ENCODE data around the gene MYCBPAP. TPM values are rescaled to one million over a fixed set of nuclear protein-coding genes. Genes with fewer than 3 reads are reported as not detected.

The MYCBPAP gene
- total RNA-seq, 2 experiments from 2014 or later: 0.78 to 1.5 TPM

- TF ChIP-seq, protein P1, sequence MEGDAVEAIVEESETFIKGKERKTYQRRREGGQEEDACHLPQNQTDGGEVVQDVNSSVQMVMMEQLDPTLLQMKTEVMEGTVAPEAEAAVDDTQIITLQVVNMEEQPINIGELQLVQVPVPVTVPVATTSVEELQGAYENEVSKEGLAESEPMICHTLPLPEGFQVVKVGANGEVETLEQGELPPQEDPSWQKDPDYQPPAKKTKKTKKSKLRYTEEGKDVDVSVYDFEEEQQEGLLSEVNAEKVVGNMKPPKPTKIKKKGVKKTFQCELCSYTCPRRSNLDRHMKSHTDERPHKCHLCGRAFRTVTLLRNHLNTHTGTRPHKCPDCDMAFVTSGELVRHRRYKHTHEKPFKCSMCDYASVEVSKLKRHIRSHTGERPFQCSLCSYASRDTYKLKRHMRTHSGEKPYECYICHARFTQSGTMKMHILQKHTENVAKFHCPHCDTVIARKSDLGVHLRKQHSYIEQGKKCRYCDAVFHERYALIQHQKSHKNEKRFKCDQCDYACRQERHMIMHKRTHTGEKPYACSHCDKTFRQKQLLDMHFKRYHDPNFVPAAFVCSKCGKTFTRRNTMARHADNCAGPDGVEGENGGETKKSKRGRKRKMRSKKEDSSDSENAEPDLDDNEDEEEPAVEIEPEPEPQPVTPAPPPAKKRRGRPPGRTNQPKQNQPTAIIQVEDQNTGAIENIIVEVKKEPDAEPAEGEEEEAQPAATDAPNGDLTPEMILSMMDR (IDR thresholded peaks at IDR 0.05): no peak
- ATAC-seq (ENCODE audit: poor library complexity): no peak
- intact Hi-C loops (cut with DNase I, micrococcal nuclease): no loop called here
- CTCF ChIA-PET: interaction anchor here (1.1 kb wide), 1 partner anchor 13 kb away, joined by 3 read pairs; no protein-coding TSS in a partner anchor
- no peak for DNase-seq
- Mint-ChIP-seq H3K27ac (no peak overlapping the region), H3K9me3 (no peaks in the 10 kb centered on the region), H3K36me3 (ENCODE audit: low read depth) (no peaks in the 10 kb centered on the region), H3K4me1 (ENCODE audit: low read depth) (no peaks in the 10 kb centered on the region), H3K4me3 (no peak overlapping the region), H3K27me3 (peaks cover 38% of the 10 kb centered on the region)
- H3K36me3 ChIP-seq (ENCODE audit: insufficient read depth, low read length): no peaks in the 10 kb centered on the region
- peaks cover 0 to 3% of the 10 kb centered on the region in 2 experiments for H3K27me3 ChIP-seq (ENCODE audit: control insufficient read depth in 1 of 2, insufficient read depth in 2 of 2, low read length in 2 of 2)
- H3K9me3 ChIP-seq (ENCODE audit: control insufficient read depth in 1 of 2, insufficient read depth in 1 of 2, low read length in 2 of 2): no peaks in the 10 kb centered on the region
- H3K27ac ChIP-seq (ENCODE audit: low read depth in 1 of 2, low read length in 2 of 2): no peak overlapping the region
- no peak overlapping the region for H3K4me3 ChIP-seq (ENCODE audit: low read length)
- POLR2A ChIA-PET: no interaction called here
- no peaks in the 10 kb centered on the region for H3K4me1 ChIP-seq (ENCODE audit: insufficient read depth, low read length)
These were observed 67.5 kb downstream of the MYCBPAP start for GRCh38 chr17:50575581-50576210.

DNA sequence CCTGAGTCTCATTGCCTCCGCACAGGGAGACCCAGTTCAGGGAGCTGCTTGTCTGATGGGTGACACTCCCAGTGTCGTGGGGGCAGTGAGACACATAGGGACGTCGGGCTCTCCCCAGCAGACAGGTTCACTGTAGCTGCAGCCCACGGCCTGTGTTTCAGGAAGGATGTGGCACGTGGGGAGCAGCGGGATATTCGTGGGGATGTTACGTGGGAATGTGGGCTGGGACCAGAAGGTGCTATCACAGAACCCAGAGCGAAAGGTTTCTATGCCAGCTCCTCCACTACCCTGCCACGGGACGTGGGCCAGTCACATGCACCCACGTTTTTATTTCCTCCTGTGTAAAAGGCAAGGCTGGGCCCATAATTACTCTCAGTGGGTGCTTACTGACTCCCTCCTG is 68.6 kb downstream of the MYCBPAP start:
- H3K27me3 Mint-ChIP-seq: peaks cover 29% of the 10 kb centered on the region
- Histone ChIP-seq H3K4me1 (ENCODE audit: insufficient read depth, low read length) (no peaks in the 10 kb centered on the region), H3K27me3 (ENCODE audit: control insufficient read depth in 1 of 2, insufficient read depth in 2 of 2, low read length in 2 of 2) (peaks cover 0 to 3% of the 10 kb centered on the region in 2 experiments), H3K9me3 (ENCODE audit: control insufficient read depth in 1 of 2, insufficient read depth in 1 of 2, low read length in 2 of 2) (no peaks in the 10 kb centered on the region), H3K4me3 (ENCODE audit: low read length) (no peak overlapping the region), H3K27ac (ENCODE audit: low read depth in 1 of 2, low read length in 2 of 2) (no peak overlapping the region), H3K36me3 (ENCODE audit: insufficient read depth, low read length) (no peaks in the 10 kb centered on the region)
- H3K9me3 Mint-ChIP-seq: no peaks in the 10 kb centered on the region
- DNase-seq (no peak), ATAC-seq (ENCODE audit: poor library complexity) (no peak)
- TF ChIP-seq, protein P1 (IDR thresholded peaks at IDR 0.05): no peak
- H3K36me3 Mint-ChIP-seq (ENCODE audit: low read depth): no peaks in the 10 kb centered on the region
- no peak overlapping the region for H3K27ac Mint-ChIP-seq
- ChIA-PET POLR2A (interaction anchor here (1.0 kb wide), 1 partner anchor 15 kb away, joined by 3 read pairs; no protein-coding TSS in a partner anchor), CTCF (no interaction called here)
- no peaks in the 10 kb centered on the region for H3K4me1 Mint-ChIP-seq (ENCODE audit: low read depth)
- H3K4me3 Mint-ChIP-seq: no peak overlapping the region
- intact Hi-C loops (cut with DNase I, micrococcal nuclease): no loop called here

DNA sequence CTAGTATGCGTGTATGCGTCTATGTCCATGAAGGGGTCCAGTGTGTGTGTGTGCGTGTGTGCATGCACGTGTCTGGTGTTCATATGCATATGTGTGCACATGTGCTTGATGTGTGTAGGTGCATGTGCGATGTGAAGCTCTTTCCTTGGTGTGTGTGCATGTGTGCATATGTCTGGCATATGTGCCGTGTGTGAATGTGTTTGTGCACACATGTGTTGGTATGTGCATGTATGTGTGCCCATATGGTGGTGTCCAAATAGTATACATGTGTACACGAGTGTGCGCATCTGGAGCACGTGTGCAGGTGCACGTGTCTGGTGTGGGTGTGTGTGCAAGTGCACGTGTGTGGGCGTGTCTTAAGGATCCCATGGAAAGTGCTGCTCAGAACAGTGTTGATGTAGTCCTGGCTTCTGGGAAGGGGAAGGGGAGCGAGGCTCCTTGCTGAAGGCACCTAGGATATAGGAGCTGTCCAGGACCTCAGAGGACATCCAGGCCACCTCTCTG is 69.3 kb downstream of the MYCBPAP start:
- H3K4me3 ChIP-seq (ENCODE audit: low read length): no peak overlapping the region
- no peaks in the 10 kb centered on the region for H3K4me1 Mint-ChIP-seq (ENCODE audit: low read depth)
- TF ChIP-seq, protein P1 (IDR thresholded peaks at IDR 0.05): no peak
- peaks cover 24% of the 10 kb centered on the region for H3K27me3 Mint-ChIP-seq
- H3K9me3 ChIP-seq (ENCODE audit: control insufficient read depth in 1 of 2, insufficient read depth in 1 of 2, low read length in 2 of 2): no peaks in the 10 kb centered on the region
- H3K4me3 Mint-ChIP-seq: no peak overlapping the region
- intact Hi-C loops (cut with DNase I, micrococcal nuclease): no loop called here
- H3K9me3 Mint-ChIP-seq: no peaks in the 10 kb centered on the region
- no peak for ATAC-seq (ENCODE audit: poor library complexity)
- no peak overlapping the region for H3K27ac ChIP-seq (ENCODE audit: low read depth in 1 of 2, low read length in 2 of 2)
- H3K27me3 ChIP-seq (ENCODE audit: control insufficient read depth in 1 of 2, insufficient read depth in 2 of 2, low read length in 2 of 2): peaks cover 0 to 3% of the 10 kb centered on the region in 2 experiments
- no peaks in the 10 kb centered on the region for H3K36me3 Mint-ChIP-seq (ENCODE audit: low read depth)
- DNase-seq: no peak
- no peaks in the 10 kb centered on the region for H3K4me1 ChIP-seq (ENCODE audit: insufficient read depth, low read length)
- ChIA-PET POLR2A (no interaction called here), CTCF (no interaction called here)
- H3K27ac Mint-ChIP-seq: no peak overlapping the region
- no peaks in the 10 kb centered on the region for H3K36me3 ChIP-seq (ENCODE audit: insufficient read depth, low read length)

Data from CD4-positive, alpha-beta T cell (primary cell).